Measurements from ENCODE around the gene CAMK2G.
"Not testable (repeated sequence)": the region's sequence is repeated elsewhere in the genome, so short reads cannot be mapped to it uniquely, and the experiment has no call there.

CAMK2G gene

DNA sequence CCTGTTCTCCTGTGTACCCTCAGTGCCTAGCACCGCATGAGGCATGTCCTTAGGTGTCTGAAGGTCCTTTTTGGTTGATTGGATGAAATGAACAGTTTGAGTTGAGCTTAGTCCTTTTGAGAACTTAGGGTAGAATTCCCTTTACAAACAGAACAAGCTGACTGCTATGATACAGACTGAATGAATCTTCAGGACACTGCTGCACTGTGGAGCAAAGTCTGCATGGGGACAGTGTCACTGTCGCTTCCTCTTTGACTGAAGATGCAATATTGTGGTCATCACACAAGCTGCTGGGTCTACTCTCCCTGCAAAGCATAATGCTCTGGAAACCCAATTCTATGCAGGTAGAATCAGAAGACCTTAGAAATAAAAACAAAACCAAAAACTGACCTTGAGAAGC, 28.0 kb upstream of the CAMK2G start:
- DNase-seq (ENCODE audit: low read depth) = no peak

DNA sequence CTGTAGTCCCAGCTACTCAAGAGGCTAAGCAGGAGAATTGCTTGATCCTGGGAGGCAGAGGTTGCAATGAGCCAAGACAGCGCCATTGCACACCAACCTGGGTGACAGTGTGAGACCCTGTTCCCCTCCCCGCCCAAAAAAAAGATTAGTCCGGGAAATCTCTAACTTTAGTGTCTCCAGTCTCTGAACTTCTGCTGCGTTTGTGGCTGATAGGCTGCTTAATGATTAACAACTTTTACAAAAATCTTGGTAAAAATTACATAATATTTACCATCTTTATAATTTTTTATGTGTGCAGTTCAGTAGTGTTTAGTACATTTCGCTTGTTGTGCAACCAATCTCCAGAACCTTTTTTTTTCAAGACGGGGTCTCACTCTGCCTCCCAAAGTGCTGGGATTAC, 26.9 kb upstream of the CAMK2G start:
- DNase-seq (ENCODE audit: low read depth) = no peak

DNA sequence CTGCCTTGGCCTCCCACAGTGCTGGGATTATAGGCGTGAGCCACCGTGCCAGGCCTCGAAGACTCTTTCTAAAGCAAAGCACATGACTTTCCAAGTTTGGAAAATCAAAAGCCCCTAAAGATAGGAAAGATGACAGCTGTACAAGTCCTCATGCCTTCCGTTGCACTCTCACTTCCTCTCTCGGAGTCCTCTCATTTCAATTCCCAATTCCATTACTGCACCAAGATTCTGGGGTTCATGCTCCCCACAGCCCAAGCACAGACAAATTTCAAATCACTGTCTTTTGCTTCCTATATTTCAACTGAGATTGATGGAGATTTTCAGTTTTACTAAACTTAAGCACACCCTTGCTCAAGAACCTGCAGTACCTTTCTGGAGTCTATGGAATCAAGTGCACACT, 25.7 kb upstream of the CAMK2G start:
- DNase-seq (ENCODE audit: low read depth) = no peak

DNA sequence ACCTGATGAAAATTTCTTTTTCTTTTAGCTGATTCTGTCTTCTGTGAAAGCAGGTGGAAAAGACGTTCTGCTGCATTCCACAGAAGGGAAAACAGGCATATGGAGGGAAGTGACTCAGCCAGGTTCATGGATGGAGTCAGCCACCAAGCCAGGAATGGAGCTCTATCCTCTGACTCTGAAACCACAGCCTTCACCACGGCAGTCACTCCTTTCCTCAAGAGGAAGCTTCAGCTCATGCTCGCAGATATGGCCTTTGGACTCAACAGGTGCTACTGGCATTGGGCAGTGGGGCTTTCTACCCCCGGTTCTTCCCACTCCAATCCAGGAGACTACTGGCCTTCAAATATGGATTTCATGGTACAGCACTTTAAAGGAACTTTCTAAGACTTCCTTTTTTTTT, 25.1 kb upstream of the CAMK2G start:
- DNase-seq (ENCODE audit: low read depth) = no peak

DNA sequence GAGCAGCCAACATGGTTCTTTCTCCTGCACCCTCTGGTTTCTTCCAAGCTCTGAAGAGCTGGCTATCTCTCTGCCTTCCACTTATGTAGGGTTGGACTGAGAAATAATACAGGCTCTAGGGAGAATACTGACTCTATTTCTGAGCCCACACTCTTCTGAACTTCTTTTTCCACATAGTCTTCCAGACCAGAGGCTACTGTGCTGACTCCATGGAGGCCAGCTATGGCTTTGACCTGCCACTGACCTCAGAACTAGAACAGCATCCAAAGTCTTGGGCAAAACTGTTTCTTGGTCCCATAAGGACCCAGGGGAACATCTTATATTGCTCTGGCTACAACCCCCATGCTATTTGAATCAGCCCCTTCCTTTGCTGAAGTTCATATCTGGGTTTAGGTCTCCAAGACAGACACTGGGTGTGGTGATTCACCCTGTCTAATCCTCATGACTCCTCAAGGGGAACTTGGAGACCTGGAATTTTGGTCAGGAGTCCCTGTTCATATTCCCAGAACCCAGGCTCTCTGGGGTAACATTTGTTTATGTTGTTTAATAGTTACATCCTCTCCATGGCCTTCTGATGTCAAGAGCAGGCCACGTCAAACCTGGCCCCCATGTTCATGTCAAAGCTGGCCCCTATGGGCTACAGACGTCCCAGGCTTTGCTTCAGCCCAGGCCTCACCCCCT, 24.5 kb upstream of the CAMK2G start:
- DNase-seq (ENCODE audit: low read depth) = no peak

DNA sequence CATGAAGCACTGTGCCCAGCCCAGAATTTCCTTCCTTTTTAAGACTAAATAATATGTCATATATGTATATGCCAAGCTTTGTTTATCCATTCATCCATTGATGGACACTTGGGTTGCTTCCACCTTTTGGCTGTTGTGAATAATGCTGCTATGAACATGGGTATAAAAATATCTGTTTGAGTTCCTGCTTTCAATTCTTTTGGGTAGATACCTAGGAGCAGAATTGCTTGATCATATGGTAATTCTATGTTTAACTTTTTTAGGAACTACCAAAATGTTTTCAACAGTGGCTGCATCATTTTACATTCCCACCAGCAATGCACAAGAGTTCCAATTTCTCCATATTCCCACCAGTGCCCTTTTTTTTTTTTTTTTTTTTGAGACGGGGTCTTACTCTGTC, 23.3 kb upstream of the CAMK2G start:
- DNase-seq (ENCODE audit: low read depth) = no peak

DNA sequence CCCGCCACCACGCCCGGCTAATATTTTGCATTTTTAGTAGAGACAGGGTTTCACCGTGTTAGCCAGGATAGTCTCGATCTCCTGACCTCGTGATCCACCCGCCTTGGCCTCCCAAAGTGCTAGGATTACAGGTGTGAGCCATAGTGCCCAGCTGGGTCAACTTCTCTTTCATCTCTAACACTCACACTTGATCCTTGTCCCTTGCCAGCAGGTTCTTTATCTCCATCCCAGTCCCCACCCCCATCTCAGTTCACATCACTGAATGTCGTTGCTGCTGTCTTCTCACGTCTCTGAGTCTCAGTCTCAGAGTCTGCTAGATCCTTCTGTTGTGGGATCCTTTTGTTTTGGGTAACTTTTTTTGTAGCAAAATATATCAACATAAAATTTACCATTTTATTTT, 21.0 kb upstream of the CAMK2G start:
- not testable (repeated sequence) for DNase-seq (ENCODE audit: low read depth)

DNA sequence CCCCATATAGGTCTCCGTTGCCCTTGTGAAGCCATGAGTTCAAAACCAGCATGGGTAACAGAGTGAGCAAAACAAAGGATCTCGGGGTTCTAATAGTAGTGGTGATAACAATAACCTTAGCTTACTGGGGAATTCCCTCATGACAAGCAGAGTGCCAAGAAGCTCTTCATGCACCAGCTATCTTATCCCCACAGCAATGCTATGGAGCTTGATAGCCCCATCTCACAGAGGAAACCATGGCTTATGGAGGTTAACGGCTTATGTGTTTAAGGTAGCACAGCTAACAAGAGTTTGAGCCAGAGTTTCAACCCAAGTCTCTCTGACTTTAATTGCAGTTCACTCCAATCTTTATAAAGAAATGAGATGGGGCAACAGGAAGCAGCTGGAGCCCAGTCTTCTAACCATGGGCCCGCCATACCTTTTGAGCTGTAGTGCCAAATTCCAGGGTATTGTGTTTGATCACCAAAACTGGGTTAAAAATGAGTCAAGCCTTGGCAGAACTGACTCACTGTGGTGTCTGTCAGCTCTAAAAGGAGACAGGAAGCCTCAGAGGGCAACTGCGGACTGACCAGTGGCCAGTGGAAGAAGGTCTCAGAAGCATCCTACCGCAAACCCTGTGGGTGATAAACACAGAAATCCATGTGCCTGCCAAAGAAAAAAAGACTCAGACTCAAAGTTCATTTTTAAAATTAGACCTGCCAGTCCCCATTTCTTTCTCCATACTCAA, 20.1 kb upstream of the CAMK2G start:
- no peak for DNase-seq (ENCODE audit: low read depth)

DNA sequence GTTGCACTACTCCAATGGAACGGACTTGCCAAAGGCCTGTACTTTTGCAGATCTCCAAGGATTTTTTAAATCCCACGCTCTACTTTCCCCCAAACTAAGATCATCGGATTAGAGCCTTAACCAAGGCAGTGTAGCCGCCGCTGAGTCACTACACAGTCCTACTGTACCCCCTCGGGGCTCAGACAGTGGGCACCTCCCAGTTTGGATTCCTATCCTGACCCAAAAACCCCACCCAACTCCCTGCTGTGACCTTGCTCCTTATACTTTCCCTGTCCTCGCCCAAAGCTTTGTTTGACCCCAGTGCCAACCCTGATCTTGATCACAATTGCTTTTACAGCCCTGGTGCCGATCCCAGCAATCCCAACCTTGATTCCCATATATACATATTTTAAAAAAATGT, 19.1 kb upstream of the CAMK2G start:
- DNase-seq (ENCODE audit: low read depth) = no peak

DNA sequence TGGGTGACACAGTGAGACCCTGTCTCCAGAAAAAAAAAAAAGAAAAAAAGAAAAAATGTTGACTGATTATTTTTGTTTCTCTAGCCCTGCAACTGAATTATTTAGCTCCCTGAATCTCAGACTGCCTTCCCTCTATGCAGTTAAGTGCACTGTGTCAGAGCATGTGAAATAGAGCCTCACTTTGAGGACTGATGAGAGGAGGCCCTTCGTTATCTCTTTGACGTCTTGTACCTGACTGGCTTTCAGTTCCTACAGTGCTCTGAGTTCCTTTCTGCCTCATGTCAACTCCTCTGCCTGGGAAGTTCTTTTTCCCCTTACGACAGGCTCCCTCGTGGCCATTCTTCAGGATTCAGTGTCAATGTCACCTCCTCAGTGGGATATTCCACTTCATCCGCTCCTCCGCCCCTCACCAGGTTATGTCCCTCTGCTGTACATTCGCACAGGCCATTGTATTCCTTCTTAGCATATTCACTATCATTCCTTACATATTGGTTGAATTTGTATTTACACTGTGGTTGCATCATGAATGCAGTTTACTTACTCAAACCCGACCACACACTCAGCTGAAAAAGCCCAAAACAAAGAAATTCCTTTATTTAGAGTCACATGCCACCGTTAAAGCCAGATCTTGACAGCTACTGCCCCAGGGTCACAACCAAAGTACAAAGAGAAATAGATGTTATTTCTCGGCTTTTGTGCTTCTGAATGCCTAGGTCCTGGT, 18.1 kb upstream of the CAMK2G start:
- DNase-seq (ENCODE audit: low read depth) = no peak

DNA sequence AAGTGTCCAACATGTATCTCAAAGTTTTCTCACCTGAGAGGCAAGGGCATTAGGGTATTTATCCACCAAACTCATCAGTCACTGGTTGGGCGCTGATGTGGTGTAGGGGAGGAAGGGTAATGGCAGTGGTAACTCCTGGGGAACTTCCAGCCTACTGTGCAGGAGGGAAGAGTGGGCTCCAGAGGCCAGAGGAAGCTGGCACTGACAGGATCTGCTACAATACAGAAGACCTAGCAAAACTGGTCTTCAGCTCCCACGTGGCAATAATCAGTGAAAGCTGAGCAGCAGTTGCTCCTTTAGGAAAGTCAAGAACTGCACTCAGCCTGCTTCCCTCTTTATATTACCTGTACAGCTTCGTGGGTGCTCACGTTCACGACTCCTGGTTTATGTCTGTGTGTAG, 17.2 kb upstream of the CAMK2G start:
- DNase-seq (ENCODE audit: low read depth) = no peak

DNA sequence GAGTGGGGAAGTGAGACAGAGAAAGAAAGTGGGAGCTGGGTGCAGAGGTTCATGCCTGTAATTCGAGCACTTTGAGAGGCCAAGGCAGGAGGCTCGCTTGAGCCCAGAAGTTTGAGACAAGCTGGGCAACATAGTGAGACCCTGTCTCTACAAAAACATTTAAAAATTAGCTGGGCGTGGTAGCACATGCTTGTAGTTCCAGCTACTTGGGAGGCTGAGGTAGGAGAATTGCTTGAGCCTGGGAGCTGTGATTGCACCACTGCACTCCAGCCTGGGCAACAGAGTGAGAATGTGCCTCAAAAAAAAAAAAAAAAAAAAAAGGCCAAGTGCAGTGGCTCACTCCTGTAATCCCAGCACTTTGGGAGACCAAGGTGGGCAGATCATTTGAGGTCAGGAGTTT, 16.5 kb upstream of the CAMK2G start:
- not testable (repeated sequence) for DNase-seq (ENCODE audit: low read depth)

DNA sequence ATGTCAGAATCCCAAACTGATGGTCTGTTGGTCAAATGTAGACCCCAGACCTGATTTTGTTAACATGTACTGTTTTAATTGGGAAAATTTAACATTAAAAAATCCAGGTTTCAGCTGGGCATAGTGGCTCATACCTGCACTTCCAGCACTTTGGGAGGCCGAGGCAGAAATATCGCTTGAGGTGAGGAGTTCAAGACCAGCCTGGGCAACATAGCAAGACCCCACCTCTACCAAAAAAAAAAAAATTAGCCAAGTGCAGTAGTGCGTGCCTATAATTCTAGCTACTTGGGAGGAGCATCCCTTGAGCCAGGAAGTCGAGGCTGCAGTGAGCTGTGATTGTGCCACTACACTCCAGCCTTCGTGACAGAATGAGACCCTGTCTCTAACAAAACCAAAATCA, 15.9 kb upstream of the CAMK2G start:
- no peak for DNase-seq (ENCODE audit: low read depth)

DNA sequence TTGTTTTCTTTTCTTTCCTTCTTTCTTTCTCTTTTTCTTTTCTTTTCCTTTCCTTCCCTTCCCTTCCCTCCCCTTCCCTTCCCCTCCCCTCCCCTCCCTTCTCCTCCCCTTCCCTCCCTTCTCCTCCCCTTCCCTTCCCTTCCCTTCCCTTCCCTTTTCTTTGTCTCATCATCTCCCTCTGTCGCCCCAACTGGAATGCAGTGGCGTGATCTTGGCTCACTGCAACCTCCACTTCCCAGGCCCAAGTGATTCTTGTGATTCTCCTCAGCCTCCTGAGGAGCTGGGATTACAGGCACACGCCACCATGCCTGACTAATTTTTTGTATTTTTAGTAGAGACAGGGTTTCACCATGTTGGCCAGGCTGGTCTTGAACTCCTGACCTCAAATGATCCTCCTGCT, 15.1 kb upstream of the CAMK2G start:
- not testable (repeated sequence) for DNase-seq (ENCODE audit: low read depth)

DNA sequence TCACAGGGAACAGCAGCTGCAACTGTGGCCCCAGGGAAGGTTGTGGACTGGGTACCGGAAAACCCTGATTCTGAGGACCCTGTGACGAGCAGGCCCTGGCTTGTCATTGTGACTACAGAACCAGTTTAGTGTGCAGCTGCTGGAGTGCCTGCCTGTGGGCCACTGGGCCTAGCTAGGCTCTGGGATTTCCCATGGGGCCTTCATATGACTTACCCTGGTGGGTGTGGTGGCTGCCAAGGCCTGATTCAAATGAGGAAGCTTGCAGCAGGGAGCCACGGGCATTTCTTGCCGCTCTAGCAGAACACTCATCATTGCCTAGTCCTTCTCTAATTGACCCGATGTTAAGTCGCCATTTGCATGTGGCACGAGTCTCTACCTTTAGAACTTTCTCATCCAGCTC, 14.7 kb upstream of the CAMK2G start:
- no peak for DNase-seq (ENCODE audit: low read depth)

DNA sequence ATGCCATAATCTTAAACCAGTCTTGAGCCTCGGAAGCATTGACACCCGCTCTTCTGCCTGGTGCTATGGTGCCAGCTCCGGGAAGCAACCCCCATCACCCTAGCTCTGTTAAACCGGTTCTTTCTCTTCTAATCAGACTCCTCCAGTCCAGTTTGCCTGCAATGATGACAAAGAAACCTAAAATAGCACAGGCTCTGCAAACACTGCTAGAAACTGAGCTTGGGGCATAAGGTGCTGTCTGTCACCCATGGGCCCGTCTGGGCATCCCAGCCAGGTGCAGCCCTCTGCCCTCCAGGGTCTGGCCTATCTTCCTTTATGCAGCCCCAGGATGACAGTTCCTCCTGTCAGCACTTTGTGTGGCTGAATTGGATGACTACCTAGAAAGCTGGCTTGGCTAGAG, 14.2 kb upstream of the CAMK2G start:
- DNase-seq (ENCODE audit: low read depth) = no peak

DNA sequence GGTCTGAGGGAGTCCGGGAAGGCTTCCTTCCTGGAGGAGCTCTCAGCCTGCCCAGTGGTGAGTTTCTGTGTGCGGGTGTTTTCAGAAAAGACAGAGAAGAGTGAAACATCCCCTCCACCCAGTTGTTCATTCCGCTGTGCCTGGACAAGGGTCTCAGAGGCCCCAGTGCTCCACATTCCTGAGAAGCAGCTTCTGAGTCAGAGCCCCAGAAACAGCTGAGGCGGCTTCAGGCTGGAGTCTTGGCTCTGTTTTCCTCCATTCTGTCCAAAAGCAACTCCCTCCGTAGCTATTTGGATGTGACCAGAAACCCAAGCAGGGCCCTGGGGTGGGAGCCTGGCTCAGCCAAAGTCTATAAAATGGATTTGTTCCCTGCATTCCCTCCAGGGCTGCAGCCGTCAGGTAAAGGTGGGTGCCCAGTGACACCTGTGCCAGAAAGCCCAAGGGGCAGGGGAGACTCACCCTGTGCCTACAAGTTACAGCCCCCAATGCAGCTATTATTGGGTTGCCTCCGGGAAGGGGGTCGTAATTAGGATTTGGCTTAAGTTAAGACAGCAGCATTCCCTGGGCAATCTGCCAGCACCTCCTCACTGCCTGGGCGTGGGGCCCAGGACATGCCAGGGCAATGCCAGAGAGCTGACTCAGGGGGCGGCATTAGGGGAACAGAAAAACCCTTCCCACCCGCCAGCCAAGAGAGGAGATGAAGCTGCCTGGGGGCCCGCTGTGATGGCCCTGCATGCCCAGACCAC, 13.1 kb upstream of the CAMK2G start:
- no peak for DNase-seq (ENCODE audit: low read depth)

DNA sequence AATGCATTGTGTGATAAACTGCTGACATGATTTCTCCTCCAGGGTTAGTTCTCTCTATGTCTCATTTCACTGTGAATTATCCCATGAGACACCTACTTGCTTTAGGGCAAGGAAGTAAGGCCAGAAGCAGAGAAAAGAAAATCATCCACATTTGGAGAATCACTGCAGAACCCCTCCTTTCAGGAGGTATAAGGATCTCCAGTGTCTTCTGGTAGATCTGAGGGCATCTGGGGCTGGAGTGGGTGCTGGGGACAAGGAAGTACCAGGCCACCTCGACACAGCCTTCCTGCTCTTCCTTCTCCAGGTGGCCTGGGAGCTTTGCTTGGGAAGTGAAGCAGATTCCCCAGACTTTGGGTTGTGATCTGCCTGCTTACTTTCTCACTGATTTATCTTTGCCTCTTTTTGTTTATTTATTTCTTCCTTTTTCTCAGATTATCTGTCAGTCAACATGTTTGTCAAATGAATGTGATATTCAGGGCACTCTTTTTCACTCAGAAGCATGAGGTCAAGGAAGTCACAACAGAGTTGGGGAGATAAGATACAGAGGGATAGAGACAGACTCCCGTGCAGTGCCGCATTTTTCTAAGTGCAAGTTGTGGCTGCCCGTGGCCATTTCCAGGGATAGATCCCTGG, 12.4 kb upstream of the CAMK2G start:
- DNase-seq (ENCODE audit: low read depth) = no peak

DNA sequence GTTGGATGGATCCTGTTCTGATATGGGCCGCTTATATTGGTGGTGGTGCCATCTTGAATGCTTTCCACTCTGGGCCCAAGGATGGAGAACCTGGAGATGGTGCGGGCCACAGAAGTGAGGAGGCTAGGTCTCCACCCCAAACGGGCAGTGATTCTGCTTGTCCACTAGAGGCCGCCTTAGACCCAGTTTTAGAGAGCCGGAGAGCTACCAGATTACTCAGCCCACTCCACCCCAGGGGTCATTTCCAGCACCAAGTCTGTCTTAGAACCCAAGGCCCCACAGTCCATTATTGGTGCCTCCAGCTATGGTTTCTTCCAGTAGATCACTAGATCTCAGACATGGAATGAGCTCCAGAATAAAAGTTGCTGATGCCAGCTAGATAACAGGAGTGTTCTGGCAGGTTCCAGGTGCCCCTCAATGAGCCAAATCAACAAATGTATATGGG, 11.8 kb upstream of the CAMK2G start:
- DNase-seq (ENCODE audit: low read depth) = peak; percentile 60

DNA sequence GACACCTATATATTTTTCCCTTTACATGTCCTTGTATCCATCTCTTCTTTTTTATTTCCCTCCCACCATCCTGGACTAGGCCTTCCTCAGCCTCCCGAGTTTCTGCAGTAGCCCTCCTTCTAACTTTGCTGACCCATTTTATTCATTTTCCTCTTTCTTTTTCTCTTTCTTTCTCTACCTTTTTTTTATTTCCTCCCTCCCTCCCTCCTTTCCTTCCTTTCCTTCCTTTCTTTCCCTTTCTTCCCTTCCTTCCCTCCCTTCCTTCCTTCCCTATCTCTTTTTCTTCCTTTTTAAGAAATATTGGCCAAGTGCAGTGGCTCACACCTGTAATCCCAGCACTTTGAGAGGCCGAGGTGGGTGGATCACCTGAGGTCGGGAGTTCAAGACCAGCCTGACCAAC, 9.7 kb upstream of the CAMK2G start:
- DNase-seq (ENCODE audit: low read depth) = no peak

DNA sequence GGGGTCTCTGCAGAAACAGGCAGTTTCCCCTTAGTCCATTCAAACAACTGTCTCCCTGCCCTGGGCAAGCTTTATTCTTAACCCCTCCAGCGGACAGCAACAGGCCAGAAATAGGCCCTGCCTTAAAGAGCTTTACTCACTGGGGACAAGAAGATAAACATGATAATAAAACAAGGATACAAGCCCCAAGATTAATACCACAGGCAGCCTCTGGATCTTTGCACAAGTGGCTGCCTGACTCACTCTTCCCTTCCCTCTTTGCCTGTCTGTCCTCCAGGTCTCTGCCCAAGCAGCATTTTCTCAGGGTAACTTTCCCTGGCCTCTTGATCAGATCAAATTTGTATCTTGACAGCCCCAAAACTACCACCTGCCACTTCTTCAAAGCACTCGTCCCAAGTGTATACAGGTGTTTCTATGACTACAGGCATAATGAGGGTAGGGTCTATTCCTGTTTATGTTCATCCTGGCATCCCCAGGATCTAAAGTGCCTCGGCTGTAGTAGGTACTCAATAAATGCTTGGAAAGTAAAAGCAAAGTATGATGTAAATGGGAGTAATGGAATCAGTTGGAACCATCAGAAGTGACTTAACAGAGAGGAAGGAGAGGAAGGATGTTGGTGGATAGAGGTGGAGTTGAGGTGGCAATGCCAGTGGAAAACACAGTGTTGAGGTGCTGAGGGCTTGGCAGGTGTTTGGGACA, 7.0 kb upstream of the CAMK2G start:
- DNase-seq (ENCODE audit: low read depth) = no peak
